Mesodermal cell (in vitro differentiated cells): Measurements from ENCODE around the gene RNASE1.

ENCODE experiments used
- H3K27ac ChIP-seq: 2 replicates; pipeline ENCODE4 v1.7.0; 2013; ENCODE audit warnings: mild to moderate bottlenecking, low read depth, low read length, moderate library complexity; ENCODE audit not compliant: severe bottlenecking
- H3K36me3 ChIP-seq: 2 replicates; pipeline ENCODE4 v1.7.1; 2013; ENCODE audit warnings: mild to moderate bottlenecking, low read length, moderate library complexity; ENCODE audit not compliant: control insufficient read depth, insufficient read depth
- H3K4me1 ChIP-seq: one replicate; pipeline ENCODE4 v1.7.1; 2013; ENCODE audit warnings: mild to moderate bottlenecking, low read length; ENCODE audit not compliant: insufficient read depth, control insufficient read depth, poor library complexity, severe bottlenecking
- H3K4me3 ChIP-seq: 2 replicates; pipeline ENCODE4 v1.7.0; 2013; ENCODE audit warnings: low read length, control low read depth, mild to moderate bottlenecking; ENCODE audit not compliant: insufficient read depth, poor library complexity, severe bottlenecking; ENCODE audit errors: extremely low read depth
- H3K9me3 ChIP-seq: 2 replicates; pipeline ENCODE4 v1.7.1; 2013; ENCODE audit warnings: mild to moderate bottlenecking, low read length, moderate library complexity; ENCODE audit not compliant: control insufficient read depth
- WGBS, 2 experiments: methylation state at CpG; one replicate each; pipeline ENCODE4 v1.1.5; 2013; ENCODE audit warnings: missing lambda C conversion rate in 2 of 2; ENCODE audit not compliant: insufficient coverage in 2 of 2; 5-methylcytosine and 5-hydroxymethylcytosine counted together

Gene RNASE1

GRCh38 chr14:20807304-20808161 is 4.9 kb upstream of the RNASE1 start:
- Histone ChIP-seq H3K9me3 (no peaks in the 10 kb centered on the region), H3K27ac (peak overlapping the region; percentile 11), H3K36me3 (no peaks in the 10 kb centered on the region), H3K4me1 (peaks cover 4% of the 10 kb centered on the region), H3K4me3 (no peak overlapping the region)
- 50 to 81% methylated on average over 2 to 3 of the region's 6 CpGs for WGBS, 2 experiments

GRCh38 chr14:20805485-20805884 is 2.8 kb upstream of the RNASE1 start:
- Histone ChIP-seq H3K4me1 (peaks cover 4% of the 10 kb centered on the region), H3K27ac (no peak overlapping the region), H3K36me3 (no peaks in the 10 kb centered on the region), H3K4me3 (no peak overlapping the region), H3K9me3 (no peaks in the 10 kb centered on the region)
- 94 to 100% methylated on average over 3 to 5 of the region's 6 CpGs for WGBS, 2 experiments

- WGBS, 2 experiments: no CpG with 5 or more reads among the region's 7 CpGs
- H3K4me1 ChIP-seq: peaks cover 13% of the 10 kb centered on the region
These were observed 579 bp upstream of the RNASE1 start for GRCh38 chr14:20803223-20803622.

GRCh38 chr14:20801726-20802125 is 918 bp downstream of the RNASE1 start:
- Histone ChIP-seq H3K36me3 (no peaks in the 10 kb centered on the region), H3K4me3 (no peak overlapping the region), H3K4me1 (peaks cover 13% of the 10 kb centered on the region), H3K9me3 (no peaks in the 10 kb centered on the region), H3K27ac (no peak overlapping the region)
- 90 to 92% methylated on average over 7 of the region's 9 CpGs for WGBS, 2 experiments

More at GRCh38 chr14:20803223-20803622, 579 bp upstream of the RNASE1 start:
- Histone ChIP-seq H3K9me3 (no peaks in the 10 kb centered on the region), H3K27ac (no peak overlapping the region), H3K36me3 (no peaks in the 10 kb centered on the region), H3K4me3 (no peak overlapping the region)

- H3K9me3 ChIP-seq: no peaks in the 10 kb centered on the region
- H3K4me3 ChIP-seq: no peak overlapping the region
- H3K36me3 ChIP-seq: no peaks in the 10 kb centered on the region
- H3K27ac ChIP-seq: peak overlapping the region; percentile 94
- 60 to 68% methylated on average over 5 to 6 of the region's 9 CpGs for WGBS, 2 experiments
- H3K4me1 ChIP-seq: peaks cover 13% of the 10 kb centered on the region
These were observed 2.6 kb downstream of the RNASE1 start for GRCh38 chr14:20799892-20800544.

GRCh38 chr14:20799456-20799891 is 3.2 kb downstream of the RNASE1 start:
- Histone ChIP-seq H3K4me3 (no peak overlapping the region), H3K4me1 (peaks cover 13% of the 10 kb centered on the region), H3K36me3 (no peaks in the 10 kb centered on the region), H3K27ac (peak overlapping the region; percentile 94), H3K9me3 (no peaks in the 10 kb centered on the region)
- WGBS, 2 experiments: 47 to 59% methylated on average over 3 to 4 of the region's 4 CpGs

GRCh38 chr14:20798932-20799331 is 3.7 kb downstream of the RNASE1 start:
- Histone ChIP-seq H3K36me3 (no peaks in the 10 kb centered on the region), H3K4me3 (no peak overlapping the region), H3K9me3 (no peaks in the 10 kb centered on the region), H3K27ac (peak overlapping the region; percentile 94), H3K4me1 (peaks cover 13% of the 10 kb centered on the region)
- 95 to 99% methylated on average over 5 to 6 of the region's 6 CpGs for WGBS, 2 experiments

- H3K27ac ChIP-seq: no peak overlapping the region
- WGBS, 2 experiments: 88 to 93% methylated on average over 6 of the region's 7 CpGs
These were observed 4.3 kb downstream of the RNASE1 start for GRCh38 chr14:20798318-20798717.

GRCh38 chr14:20797164-20797563 is 5.5 kb downstream of the RNASE1 start:
- H3K4me1 ChIP-seq: peaks cover 9% of the 10 kb centered on the region
- 80 to 100% methylated on average over 1 of the region's 1 CpG for WGBS, 2 experiments
- no peak overlapping the region for H3K27ac ChIP-seq

More at GRCh38 chr14:20798318-20798717, 4.3 kb downstream of the RNASE1 start:
- no peaks in the 10 kb centered on the region for H3K9me3 ChIP-seq
- H3K4me3 ChIP-seq: no peak overlapping the region
- peaks cover 13% of the 10 kb centered on the region for H3K4me1 ChIP-seq
- H3K36me3 ChIP-seq: no peaks in the 10 kb centered on the region

GRCh38 chr14:20794644-20795369 is 7.8 kb downstream of the RNASE1 start:
- no peaks in the 10 kb centered on the region for H3K36me3 ChIP-seq
- H3K27ac ChIP-seq: no peak overlapping the region
- peaks cover 4% of the 10 kb centered on the region for H3K4me1 ChIP-seq
- WGBS, 2 experiments: 81% methylated on average over 6 of the region's 7 CpGs; no CpG with 5 or more reads in 1 of the 2 experiments
- H3K4me3 ChIP-seq: no peak overlapping the region
- no peaks in the 10 kb centered on the region for H3K9me3 ChIP-seq

More at GRCh38 chr14:20797164-20797563, 5.5 kb downstream of the RNASE1 start:
- no peak overlapping the region for H3K4me3 ChIP-seq
- no peaks in the 10 kb centered on the region for H3K9me3 ChIP-seq
- no peaks in the 10 kb centered on the region for H3K36me3 ChIP-seq
